Stimulated activated CD4-positive, alpha-beta T cell treated with anti-CD3 and anti-CD28 coated beads, Interleukin-1b, Interleukin-23, amount 100 ng/mL, for 1 hour (primary cell): ENCODE results near the gene MLH3.

Experiments
- DNase-seq, 2 donors: peaks; one replicate each; pipeline ENCODE4 v3.0.0-alpha.2; 2020; ENCODE audit warnings: low read depth in 2 of 2

MLH3 gene

DNA sequence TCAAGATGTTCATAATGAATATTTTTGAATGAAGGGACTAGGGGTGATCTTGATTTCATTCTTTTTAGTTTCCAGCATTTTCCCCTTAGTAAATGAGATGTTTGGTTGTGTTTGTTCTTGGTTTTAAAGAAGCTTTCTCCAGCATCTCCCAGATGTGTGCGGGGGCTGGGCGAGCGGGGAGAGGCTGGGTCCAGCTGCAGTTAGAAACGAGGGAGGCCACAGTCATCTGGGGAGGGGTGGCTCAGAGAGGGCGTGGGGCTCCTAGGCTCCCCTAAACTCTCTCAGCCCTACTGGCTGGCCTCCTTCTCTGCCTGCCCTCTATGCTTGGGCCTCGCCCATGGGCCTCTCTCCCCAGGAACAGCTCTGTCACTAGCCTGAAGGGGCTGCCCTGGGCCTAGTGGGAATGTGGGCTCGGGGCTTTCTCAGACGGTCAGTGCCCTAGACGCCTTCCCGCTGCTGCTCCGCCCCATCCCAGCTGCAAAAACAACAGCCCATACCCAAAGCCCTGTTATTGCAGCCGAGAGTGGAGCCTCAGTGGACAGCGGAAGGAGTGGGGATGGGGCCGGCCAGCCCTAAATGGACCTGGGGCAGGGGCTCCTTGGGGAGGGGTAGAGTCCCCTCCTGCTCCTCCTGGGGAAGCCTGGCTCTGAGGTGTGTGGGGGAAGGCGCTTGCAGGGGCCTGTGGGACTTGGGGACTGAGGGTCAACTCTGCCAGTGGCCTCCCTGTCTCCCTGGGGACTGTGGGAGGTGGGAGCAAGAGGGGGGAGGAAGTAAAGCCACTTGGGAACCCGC lies 66.8 kb downstream of the MLH3 start:
- DNase-seq, result no peak

DNA sequence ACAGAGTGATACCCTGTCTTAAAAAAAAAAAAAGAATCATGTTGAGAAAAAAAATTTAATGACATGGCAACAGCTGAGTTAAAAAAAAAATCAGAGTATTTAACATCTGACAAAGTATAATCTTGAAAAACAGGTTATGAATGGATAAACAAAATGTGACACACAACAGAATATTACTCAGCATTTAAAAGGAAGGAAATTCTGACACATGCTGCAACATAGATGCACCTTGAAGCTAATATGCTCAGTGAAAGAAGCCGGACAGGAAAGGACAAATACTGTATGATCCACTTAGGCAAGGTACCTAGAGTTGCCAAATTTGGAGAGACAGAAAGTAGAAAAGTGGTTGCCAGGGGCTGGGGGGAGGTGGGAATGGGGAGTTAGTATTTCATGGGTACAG lies 67.9 kb downstream of the MLH3 start:
- DNase-seq, result no peak

DNA sequence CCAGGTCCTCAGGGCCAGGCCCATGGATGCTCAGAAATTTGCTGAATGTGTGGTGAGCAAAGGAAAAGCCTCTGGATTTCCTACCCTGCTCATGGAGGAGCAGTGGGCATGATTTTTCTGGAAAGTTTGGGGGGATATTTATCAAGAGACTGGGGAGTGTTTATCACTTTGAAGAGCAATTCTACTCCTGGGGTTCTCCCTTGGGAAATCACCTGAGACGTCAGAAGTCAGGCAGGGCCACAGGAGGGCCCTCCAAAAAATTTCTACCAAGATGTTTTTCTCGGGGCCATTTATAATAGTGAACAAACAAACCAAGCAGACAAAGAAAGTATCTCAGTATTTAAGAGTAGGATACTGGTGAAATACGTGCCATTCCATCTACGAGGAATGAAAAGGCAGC lies 68.6 kb downstream of the MLH3 start:
- no peak for DNase-seq

DNA sequence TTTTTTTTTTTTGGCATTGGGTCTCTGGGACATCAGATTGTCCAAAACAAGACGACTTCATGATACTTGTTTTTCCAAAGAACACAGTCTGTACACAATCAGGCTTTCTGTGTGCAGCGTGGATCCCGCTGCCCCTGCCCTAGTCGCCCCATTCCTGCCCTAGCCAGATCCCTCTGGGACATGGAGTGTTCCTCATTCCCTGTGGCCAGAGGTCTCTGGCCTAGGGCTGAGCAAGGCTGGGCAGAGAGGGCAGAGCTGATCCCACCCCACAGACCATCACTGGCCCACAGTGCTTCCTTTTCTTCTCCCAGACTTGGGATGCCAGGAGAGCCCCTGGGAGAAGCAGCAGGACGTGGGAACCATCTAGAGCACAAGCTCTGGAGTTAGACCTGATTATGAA lies 69.4 kb downstream of the MLH3 start:
- no peak for DNase-seq

DNA sequence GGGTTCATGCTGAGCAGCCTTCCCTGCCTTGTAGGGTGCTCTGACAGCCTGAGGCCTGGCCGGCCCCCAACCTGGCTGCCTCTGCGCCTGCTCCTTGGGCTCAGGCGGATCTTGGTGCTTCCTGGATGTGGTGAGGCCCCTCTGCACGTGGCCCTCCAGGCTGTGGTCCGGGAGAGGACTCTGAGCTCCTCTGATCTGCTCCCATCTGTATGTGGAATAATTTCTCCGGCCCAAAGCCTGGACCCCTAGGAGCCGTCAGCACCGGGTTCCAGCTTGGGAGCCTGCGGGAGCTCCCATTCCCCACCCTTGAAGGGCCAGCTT lies 69.8 kb downstream of the MLH3 start:
- DNase-seq, result no peak

DNA sequence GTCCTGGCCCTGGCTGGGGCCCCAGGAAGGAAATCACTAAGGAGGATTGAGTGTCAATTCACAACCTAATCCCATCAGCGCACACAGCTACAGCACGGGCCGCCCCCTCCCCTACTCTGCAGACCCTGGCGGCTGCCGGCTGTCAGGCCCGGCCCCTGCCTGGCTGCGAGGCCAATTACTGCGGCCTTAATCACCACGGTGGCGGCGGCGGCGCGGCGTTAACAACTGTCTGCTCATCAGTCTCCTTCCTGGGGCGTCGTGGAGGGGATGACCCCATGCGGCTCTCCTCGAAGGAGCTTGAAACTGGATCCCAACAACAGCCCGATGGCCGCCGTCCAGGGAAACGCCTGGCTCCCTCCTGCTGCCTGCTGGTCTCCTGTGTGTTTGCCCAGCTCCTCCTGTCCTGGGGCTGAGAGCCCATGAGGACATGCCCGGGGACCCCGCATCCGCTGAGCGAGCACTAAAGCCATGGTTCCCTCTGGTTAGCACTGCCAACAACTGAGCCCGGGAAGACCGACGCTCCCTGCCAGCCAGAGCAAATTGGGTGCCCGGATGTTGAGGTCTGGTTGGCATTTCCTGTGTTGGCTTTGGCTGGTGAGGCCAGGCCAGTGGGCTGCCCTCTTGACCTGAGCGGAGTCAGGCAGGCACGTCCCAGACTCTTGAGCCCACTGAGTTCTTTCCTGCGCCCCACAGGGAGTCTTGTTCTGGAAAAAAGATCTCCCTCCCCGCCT lies 70.4 kb downstream of the MLH3 start:
- DNase-seq, result no peak

DNA sequence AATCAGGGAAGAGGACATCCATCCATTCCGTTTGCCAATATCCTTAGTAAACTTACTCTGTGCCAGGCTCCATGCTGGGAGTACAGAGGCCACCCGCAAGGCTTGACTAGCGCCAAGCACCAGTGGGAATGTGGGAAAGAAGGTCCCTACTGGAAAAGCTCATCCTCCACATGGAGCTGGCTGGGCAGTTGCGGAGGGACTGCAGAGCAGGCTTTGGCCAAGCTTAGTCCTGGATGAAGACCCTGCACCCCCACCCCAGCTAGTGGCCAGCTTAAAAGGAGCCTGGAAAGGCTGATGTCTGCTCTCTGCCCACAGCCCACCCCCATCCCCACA lies 70.9 kb downstream of the MLH3 start:
- DNase-seq, result no peak

DNA sequence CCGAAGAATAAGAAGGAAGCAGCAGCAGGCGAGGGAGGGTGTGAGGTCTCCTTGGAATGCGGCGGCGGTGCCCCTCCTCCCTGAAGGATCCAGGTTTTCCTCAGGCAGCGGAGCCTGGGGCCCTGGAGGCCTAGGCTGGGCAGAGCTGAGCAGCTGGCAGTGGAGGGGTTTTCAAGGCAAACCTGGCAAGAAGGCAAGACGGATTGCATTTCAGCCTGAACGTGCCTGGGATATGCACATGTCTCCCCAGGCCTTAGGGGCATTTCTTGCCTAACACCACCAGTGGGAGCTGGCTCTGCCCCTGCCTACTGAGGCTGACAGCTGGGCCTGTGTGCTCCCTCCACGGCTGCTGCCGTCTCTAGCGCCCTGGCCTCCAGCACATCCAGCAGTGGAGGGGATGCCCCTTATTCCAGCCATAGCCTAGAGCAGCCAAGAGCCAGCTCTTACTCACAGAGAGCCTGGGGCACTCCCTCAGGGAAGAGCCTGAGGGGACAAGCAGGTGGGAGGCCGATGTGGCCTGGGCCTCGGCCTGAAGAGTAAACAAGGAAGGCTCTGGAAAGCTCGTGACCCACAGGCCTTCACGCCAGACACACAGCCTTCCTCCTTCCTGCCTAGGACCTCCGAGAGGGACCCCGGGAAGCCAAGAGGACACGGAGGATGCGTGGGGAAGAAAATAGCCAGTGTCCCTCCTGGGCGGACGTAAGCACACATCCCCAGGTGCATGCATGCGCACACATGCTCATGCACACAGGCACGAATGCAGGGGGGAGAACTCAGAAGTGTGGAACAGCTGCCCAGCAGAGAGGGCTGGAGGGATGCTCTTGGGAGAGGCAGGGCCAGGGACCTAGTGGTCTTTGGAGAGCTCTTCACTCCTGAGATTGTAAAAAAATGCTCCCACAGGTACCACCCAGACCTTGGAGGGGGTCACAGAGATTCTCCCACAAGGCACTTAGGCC lies 71.5 kb downstream of the MLH3 start:
- DNase-seq, result no peak

DNA sequence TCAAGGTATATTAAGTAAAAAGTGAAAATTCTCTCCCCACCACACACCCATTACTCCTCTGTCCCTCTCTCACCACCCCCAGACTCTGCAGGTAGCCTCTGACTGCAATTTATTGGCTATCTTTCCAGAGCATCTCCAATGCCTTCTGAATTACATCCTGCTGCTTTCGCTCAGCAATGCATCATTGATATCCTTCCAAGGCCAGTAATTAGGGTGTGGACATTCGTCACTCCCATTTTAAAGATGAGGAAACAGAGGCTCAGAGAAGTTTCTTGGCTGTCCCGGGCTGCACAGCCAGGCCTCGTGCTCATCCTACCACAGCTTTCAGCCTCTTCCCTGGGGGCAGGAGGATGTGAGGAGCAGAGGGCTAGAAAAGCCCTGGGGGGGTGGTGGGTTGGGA lies 72.2 kb downstream of the MLH3 start:
- no peak for DNase-seq

DNA sequence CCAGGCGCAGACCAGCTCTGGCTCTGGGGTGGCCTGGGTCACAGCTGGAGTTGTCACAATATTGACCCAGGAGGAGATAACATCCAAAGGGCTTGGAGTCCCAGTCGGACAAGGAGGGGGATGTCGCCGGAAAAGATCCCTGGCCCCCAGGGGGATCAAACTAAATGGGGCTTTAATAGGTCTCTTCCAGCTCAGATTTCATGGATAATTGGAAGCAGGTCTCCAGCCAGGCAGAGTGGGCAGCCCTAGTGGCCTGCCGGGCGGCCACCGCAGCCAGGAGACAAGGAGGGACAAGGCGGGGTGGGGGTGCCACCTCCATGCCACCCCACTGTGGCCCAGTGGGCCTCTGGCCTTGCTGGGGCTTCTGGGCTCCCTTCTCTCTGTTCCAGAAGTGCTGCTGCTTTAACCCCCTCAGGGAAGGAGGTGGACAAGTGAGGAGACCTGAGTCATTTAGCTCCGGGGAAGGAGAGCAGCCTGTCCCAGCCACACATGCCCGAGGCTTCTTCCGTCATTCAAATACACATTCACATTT lies 72.8 kb downstream of the MLH3 start:
- no peak for DNase-seq

DNA sequence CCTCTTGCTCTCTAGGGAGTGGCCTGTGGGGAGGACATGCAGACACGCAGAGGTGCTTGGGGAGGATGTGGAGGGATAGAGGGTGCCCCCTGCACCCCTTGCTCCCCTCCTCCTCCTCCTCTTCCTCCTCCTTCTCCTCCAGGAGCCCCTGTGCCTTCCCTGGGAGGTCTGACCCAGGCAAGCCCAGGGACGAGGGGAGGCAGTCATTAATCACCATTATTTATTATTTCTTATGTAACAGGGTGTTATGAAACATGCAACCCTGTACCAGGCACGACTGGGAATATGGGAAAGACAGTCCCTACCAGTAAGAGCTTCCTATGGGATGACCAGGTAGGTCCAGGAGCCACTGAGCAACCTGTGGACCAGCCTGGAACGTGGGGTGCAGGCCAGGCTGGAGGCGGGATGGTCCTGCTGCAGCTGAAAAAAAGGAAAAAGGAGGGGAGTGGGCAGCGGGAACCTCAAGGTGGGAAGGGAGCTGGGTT lies 73.3 kb downstream of the MLH3 start:
- DNase-seq, result no peak

DNA sequence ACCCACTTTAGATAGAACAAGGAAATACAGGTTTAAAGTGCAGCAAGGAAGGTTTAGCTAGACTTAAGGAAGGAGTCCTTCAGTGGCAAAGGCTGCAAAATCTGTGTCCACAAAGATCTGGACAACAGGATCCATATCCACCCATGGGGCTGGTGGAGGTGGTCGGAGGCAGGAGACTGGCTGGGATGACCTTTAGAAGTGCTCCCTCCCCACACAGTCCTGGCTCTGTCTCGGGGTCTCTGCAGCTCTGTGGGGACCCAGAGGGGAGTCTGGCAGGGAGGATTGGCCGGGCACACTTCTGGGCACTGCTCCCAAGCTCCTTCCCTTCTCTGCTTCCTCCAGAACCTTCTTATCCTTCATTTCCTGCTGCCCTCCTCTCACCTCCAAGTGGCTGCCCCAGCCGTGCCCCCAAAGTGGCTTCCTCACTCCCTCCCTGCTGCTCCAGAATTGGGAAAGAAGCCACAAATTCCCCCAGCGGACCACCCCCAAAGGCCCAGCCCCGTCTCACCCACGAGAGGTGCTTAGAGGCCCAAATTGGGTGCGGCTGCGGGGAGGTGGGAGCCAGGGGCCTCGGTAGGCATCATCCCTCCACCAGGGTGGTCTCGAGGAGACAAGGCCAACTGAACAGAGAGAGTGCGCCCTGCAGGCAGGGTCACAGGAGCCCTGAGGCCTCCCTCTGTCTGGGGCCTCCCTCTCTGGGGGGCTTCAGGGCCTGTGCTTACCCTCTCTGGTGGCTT lies 73.9 kb downstream of the MLH3 start:
- DNase-seq, result no peak

DNA sequence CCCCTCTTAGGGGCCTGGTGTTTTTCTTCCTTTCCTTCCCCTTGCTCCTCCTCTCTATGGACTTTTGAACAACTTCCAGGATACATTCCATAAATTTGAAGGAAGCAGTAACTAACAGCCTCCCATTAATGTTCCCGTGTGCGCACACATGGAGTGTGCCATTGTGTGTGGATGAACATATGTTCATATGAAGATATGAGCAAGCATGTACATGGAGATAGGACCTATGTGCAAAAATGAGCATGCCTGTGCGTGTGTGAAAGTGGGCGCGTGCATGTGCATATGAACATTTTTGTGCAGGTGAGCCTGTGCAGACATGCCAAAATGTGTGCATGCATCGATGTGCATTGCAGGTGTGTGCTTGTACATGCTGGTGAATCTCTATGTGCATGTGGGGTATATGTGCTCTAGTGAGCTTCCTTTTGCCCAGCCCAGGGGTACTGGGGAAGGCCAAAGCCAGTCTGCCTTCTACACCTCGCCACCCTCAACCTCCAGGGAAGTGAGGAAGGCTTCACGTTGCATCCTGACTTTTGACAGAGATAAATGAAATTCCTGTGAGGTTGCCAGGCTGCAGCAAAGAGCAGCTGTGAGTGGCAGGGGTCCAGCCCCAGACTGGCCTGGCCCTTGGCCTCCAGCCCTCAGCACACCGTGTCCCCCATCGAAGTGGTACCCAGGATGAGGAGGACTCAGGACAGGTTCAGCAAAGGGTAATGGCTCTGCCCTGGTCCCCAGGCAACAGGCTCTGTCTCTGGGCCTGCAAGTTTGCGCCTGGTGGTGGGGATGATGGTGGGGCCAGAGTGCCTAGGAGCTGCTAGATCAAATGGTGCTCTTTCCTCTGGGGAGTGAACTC lies 74.8 kb downstream of the MLH3 start:
- no peak for DNase-seq

DNA sequence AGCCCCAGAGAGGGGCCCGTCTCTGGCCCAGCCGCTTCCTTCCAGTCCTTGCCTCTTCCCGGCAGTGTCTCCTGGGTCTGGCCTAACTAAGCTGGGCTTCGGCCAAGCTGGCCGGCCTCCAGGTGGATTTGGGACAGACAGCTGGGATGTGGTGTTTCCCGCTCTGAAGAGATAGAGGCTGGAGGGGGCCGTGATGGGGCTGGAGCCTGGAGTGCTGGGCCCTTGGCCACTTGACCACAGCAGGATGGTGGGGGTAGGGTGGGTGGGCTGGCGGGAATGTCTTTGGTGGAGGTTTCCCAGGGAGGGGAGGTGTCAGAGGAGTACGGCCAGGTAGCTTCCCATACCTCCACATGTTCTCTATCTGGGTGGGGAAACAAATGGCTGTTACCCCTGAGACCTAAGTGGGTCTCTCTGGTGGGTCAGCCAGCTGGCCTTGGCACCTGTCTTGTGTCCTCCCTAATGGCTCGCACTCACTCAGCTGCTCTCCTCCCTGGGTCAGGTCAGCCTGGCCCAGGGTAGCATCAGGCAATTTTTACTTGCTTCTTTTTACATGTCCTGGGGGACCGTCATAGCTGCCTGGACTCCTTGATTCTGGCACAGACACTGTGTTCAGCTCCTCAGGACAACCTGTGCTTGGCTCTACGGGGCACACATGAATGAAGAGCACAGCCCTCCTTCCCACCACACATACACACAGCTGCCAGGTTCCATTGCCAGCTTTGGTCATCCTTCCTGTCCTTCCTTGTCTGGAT lies 76.0 kb downstream of the MLH3 start:
- DNase-seq, result no peak

DNA sequence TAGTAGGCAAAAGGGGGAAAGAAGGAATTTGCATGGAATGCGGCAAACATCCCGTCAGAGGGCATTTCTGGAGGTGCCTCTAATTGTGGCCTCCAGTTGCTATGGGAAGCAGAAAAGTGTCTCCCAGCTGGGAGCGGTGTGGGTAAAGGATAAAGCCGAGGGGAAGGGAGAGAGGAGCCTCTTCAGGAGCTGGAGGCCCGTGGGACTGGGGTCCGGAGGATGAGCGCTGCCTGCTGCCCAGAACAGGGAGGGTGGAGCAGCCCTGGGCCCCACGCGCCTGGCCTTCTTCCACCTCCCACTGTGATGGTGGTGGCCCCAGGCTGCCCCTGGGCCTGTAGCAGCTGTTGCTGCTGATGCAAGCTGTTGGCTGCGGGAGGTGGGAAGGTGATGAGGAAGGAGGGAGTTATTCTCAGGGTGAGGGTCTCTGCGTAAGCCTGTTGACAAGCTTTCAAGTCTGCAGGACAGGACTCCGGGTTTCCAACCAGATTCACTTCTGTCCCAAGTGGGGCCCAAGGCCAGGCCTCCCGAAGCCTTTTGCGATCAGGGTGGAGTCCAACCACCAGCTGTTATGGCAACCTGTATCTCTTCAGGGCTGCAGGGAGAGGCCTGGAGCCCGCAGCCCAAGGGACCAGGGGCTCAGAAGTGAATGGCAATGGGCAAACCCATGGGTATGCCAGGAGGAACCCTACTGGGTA lies 76.8 kb downstream of the MLH3 start:
- DNase-seq, result no peak

DNA sequence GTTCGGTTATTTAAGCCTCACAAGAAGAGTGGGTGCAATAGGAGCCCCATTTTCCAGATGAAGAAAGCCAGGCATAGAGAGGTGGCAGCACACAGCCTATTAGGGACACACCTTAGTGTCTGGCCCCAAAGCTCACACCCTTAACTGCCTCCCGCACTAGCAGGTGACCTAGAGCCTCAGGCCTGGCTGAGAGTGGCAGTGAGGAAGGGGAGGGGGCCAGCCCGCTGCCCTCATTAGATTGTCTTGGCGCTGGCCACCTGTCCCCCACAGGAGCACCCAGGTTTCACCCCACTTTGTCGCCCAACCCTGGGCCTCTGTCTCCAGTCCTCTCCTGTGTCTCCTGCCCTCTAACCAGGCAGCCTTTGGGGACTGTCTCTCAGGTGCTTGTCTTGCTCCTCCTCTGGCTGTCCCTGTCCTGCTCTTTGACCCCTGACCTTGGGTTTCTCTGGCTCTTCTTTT lies 77.3 kb downstream of the MLH3 start:
- no peak for DNase-seq

DNA sequence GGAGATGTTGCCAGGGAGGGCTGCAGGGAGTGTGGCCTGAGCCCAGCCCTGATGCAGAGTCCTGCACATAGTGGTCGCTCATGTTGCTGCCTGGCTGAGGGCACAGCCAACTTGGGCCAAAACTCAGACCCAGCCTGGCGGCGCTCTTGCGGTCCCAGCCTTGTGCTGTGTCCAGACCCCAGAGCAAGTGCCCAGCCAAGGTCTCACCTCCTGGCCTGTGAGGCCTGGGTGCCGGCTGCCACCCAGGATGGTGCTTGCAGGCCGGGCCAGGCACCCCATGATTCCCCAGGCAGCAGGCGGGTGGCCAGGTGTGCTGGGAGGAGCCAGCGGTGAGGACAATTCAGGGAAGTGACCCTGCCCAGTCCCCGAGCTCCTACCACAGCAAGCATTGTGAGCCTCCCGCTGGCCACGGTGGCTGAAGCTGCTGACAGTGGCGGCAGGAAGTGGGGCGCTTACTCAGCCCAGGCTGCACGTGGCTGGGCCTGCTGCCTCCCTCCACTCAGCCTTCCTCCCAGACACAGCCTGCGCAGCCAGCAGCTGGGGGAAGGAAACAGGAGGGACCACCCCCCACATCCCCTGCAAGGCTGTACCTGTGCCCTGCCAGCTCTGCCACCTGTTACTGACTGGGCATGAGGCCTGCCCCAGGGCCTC lies 78.1 kb downstream of the MLH3 start:
- DNase-seq, result no peak

DNA sequence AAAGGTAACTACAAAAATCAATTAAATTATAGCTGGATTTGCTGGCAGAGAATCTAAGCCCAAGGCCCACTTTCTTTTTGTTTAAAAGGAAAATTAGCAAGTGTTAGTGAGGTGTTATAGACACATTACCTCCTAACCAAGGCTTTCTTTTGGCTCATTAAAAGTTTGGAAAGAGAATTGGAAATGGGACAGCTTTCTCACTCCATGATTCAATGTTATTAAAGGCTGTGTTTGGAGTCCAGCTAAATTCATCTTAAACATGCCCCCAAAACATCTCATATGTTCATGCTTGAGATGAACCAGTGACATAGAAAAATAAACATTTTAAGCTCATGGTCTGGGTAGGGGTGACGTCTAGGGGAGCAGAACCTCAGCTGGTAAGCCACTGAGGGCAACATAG lies 82.5 kb downstream of the MLH3 start:
- no peak for DNase-seq
